PC-3 (cell line): ENCODE measurements around the gene TMEM178B.

Experiments
- CTCF ChIP-seq: fragments of 300-600 bp; sonication (generic); conservative IDR thresholded peaks from 2 replicates; pipeline ENCODE4 v1.5.1; 2017; ENCODE audit warnings: antibody characterized with exemption, low read depth, mild to moderate bottlenecking, low read length
- EZH2 ChIP-seq: fragments of 300-600 bp; sonication (generic); IDR thresholded peaks from one replicate; pipeline ENCODE4 v1.6.1; 2017; ENCODE audit warnings: antibody characterized with exemption, mild to moderate bottlenecking, low read length; ENCODE audit not compliant: unreplicated experiment

GRCh38 chr7:141312395-141312794 is 238.5 kb downstream of the TMEM178B start:
- TF ChIP-seq CTCF (no peak), EZH2 (no peak)
